Astrocyte (in vitro differentiated cells and primary cell): ENCODE measurements around the gene DNAJC11. TPM values are rescaled to one million over a fixed set of nuclear protein-coding genes. Genes with fewer than 3 reads are reported as not detected.

Experiments used
- DNase-seq: peaks from one replicate; pipeline ENCODE4 v3.0.0-alpha.2; 2010; ENCODE audit warnings: low read depth
- FAIRE-seq: peaks from 2 replicates; lab custom pipeline; 2011; peaks lifted over from hg19 to GRCh38; lab: Jason Lieb, UNC
- H2AFZ ChIP-seq: 2 replicates; pipeline ENCODE4 v1.6.0; 2012; ENCODE audit warnings: low read depth, low read length, inconsistent platforms
- H3K27ac ChIP-seq: 2 replicates; pipeline ENCODE4 v1.5.1; 2011; ENCODE audit warnings: low read depth, low read length, inconsistent platforms
- H3K27me3 ChIP-seq: 2 replicates; pipeline ENCODE4 v1.6.0; 2011; ENCODE audit warnings: low read length, inconsistent platforms; ENCODE audit not compliant: insufficient read depth
- H3K36me3 ChIP-seq: 2 replicates; pipeline ENCODE4 v1.5.1; 2011; ENCODE audit warnings: low read length, inconsistent platforms; ENCODE audit not compliant: insufficient read depth
- H3K4me1 ChIP-seq: 2 replicates; pipeline ENCODE4 v1.5.1; 2011; ENCODE audit warnings: low read length, inconsistent platforms; ENCODE audit not compliant: insufficient read depth
- H3K4me2 ChIP-seq: 2 replicates; pipeline ENCODE4 v1.6.0; 2012; ENCODE audit warnings: low read length, inconsistent platforms
- H3K4me3 ChIP-seq: 2 replicates; pipeline ENCODE4 v1.5.1; 2011; ENCODE audit warnings: low read depth, mild to moderate bottlenecking, low read length, inconsistent platforms; ENCODE audit not compliant: insufficient read depth
- H3K79me2 ChIP-seq: 2 replicates; pipeline ENCODE4 v1.6.0; 2012; ENCODE audit warnings: mild to moderate bottlenecking, low read length, inconsistent platforms; ENCODE audit not compliant: insufficient read depth
- H3K9ac ChIP-seq: 2 replicates; pipeline ENCODE4 v1.6.0; 2012; ENCODE audit warnings: mild to moderate bottlenecking, low read length, inconsistent platforms
- H3K9me3 ChIP-seq: 2 replicates; pipeline ENCODE4 v1.5.1; 2012; ENCODE audit warnings: low read depth, mild to moderate bottlenecking, low read length, inconsistent platforms; ENCODE audit not compliant: insufficient read depth
- H4K20me1 ChIP-seq: 2 replicates; pipeline ENCODE4 v1.6.0; 2012; ENCODE audit warnings: low read length, inconsistent platforms; ENCODE audit not compliant: insufficient read depth
- H3K27ac Mint-ChIP-seq: one replicate; pipeline ENCODE4 v1.8.0; 2021; ENCODE audit warnings: mild to moderate bottlenecking, mixed read lengths; ENCODE audit not compliant: unreplicated experiment
- H3K27me3 Mint-ChIP-seq: one replicate; pipeline ENCODE4 v1.8.0; 2021; ENCODE audit warnings: low read depth, mixed read lengths; ENCODE audit not compliant: unreplicated experiment
- H3K36me3 Mint-ChIP-seq: one replicate; pipeline ENCODE4 v1.8.0; 2021; ENCODE audit warnings: low read depth, mixed read lengths; ENCODE audit not compliant: unreplicated experiment
- H3K4me1 Mint-ChIP-seq: one replicate; pipeline ENCODE4 v1.8.0; 2021; ENCODE audit warnings: low read depth, mixed read lengths; ENCODE audit not compliant: unreplicated experiment
- H3K4me3 Mint-ChIP-seq: one replicate; pipeline ENCODE4 v1.8.0; 2021; ENCODE audit warnings: mild to moderate bottlenecking, moderate library complexity, mixed read lengths; ENCODE audit not compliant: unreplicated experiment
- H3K9me3 Mint-ChIP-seq: one replicate; pipeline ENCODE4 v1.8.0; 2021; ENCODE audit warnings: mild to moderate bottlenecking, mixed read lengths; ENCODE audit not compliant: unreplicated experiment
- EZH2 ChIP-seq: IDR thresholded peaks from 2 replicates; pipeline ENCODE4 v1.6.1; 2012; ENCODE audit warnings: mild to moderate bottlenecking, low read length, inconsistent platforms; ENCODE audit not compliant: insufficient read depth
- total RNA-seq: library from RNA; stranded (reverse); gene quantifications from 2 replicates; pipeline ENCODE4 v1.2.1, GENCODE V29; 2021
- TF ChIP-seq, protein P1 (sequence below): IDR thresholded peaks from 2 replicates; pipeline ENCODE4 v1.5.1; 2011; ENCODE audit warnings: low read depth, mild to moderate bottlenecking, inconsistent platforms, low read length, moderate library complexity; ENCODE audit not compliant: insufficient read depth

The DNAJC11 gene
- total RNA-seq, 1 donor from 2014 or later: 63.9 TPM

DNA sequence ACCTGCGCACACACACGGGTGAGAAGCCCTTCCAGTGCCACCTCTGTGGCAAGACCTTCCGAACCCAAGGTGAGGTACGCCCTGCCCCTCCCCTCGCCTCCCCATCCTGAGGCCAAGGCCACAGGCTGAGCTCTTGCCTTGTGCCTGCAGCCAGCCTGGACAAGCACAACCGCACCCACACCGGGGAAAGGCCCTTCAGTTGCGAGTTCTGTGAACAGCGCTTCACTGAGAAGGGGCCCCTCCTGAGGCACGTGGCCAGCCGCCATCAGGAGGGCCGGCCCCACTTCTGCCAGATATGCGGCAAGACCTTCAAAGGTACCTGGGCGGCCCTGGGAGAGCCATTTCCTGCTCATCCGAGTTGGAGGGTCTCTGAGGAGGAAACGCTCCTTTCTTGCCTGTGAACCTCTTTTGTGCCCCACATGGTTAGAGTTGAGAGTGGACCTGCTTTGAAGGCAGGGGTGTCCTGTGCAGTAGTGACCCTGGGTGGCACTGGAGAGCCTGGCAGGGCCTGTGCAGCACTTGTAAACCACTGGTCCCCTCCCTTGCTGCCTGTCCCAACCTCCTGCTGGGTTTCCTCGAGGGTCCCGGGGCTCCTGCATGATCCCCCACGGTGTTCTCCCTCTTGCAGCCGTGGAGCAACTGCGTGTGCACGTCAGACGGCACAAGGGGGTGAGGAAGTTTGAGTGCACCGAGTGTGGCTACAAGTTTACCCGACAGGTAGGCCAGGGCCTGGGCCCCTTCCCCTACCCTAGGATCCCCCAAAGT lies 113.3 kb downstream of the DNAJC11 start:
- no peak overlapping the region for H3K27ac Mint-ChIP-seq
- peaks cover 15% of the 10 kb centered on the region for H3K36me3 Mint-ChIP-seq
- Histone ChIP-seq H3K4me1 (no peaks in the 10 kb centered on the region), H3K9ac (no peak overlapping the region), H3K9me3 (no peaks in the 10 kb centered on the region), H3K27me3 (no peaks in the 10 kb centered on the region), H3K36me3 (peaks cover 13% of the 10 kb centered on the region), H3K4me3 (no peak overlapping the region), H2AFZ (no peak overlapping the region), H3K27ac (no peak overlapping the region), H3K4me2 (no peak overlapping the region), H3K79me2 (peaks cover 36% of the 10 kb centered on the region), H4K20me1 (peaks cover 78% of the 10 kb centered on the region)
- no peaks in the 10 kb centered on the region for H3K9me3 Mint-ChIP-seq
- DNase-seq (no peak), FAIRE-seq (no peak)
- no peaks in the 10 kb centered on the region for H3K27me3 Mint-ChIP-seq
- peaks cover 2% of the 10 kb centered on the region for H3K4me1 Mint-ChIP-seq
- TF ChIP-seq, protein P1, sequence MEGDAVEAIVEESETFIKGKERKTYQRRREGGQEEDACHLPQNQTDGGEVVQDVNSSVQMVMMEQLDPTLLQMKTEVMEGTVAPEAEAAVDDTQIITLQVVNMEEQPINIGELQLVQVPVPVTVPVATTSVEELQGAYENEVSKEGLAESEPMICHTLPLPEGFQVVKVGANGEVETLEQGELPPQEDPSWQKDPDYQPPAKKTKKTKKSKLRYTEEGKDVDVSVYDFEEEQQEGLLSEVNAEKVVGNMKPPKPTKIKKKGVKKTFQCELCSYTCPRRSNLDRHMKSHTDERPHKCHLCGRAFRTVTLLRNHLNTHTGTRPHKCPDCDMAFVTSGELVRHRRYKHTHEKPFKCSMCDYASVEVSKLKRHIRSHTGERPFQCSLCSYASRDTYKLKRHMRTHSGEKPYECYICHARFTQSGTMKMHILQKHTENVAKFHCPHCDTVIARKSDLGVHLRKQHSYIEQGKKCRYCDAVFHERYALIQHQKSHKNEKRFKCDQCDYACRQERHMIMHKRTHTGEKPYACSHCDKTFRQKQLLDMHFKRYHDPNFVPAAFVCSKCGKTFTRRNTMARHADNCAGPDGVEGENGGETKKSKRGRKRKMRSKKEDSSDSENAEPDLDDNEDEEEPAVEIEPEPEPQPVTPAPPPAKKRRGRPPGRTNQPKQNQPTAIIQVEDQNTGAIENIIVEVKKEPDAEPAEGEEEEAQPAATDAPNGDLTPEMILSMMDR: no peak
- no peak overlapping the region for H3K4me3 Mint-ChIP-seq

DNA sequence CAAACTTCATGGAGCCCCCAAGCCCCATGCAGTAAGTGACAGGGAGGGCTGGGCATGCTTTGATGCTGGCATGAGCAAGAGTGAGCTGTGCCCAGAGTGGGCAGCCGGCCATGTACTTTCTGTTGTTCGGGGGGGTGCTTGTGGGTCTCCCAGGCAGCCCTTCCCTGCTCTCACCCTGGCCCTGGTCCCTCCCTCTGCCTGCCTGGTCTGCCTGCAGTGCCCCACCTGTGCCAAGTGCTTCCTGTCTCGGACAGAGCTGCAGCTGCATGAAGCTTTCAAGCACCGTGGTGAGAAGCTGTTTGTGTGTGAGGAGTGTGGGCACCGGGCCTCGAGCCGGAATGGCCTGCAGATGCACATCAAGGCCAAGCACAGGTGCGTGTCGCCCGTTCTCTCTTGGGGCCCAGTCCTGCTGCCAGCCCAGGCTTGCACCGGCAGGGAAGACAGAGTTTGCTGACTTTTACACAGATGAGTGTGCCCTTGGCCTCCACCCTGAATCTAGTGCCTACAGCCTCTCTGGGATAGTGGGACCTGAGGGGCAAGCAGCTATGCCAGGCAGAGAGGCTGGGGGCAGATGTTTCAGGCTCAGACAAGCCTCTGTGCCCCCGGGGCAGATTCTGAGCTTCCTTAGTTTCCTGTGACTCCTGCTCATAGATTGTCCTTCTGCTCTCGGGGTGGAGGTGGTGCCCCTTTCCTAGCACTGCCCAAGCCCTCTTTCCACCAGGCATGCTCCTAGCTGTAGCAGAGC lies 114.2 kb downstream of the DNAJC11 start:
- H3K4me3 ChIP-seq: no peak overlapping the region
- H3K27ac ChIP-seq: no peak overlapping the region
- H3K9ac ChIP-seq: no peak overlapping the region
- no peaks in the 10 kb centered on the region for H3K27me3 Mint-ChIP-seq
- H3K4me1 Mint-ChIP-seq: peaks cover 2% of the 10 kb centered on the region
- DNase-seq (no peak), FAIRE-seq (no peak)
- no peaks in the 10 kb centered on the region for H3K4me1 ChIP-seq
- no peak overlapping the region for H3K27ac Mint-ChIP-seq
- no peaks in the 10 kb centered on the region for H3K9me3 Mint-ChIP-seq
- H3K9me3 ChIP-seq: no peaks in the 10 kb centered on the region
- H3K4me3 Mint-ChIP-seq: no peak overlapping the region
- peaks cover 73% of the 10 kb centered on the region for H4K20me1 ChIP-seq
- H3K79me2 ChIP-seq: peaks cover 29% of the 10 kb centered on the region
- H3K36me3 Mint-ChIP-seq: peaks cover 15% of the 10 kb centered on the region
- TF ChIP-seq, protein P1: no peak
- no peak for TF ChIP-seq EZH2
- H3K4me2 ChIP-seq: no peak overlapping the region
- H2AFZ ChIP-seq: no peak overlapping the region
- H3K36me3 ChIP-seq: peaks cover 7% of the 10 kb centered on the region
- no peaks in the 10 kb centered on the region for H3K27me3 ChIP-seq
